Thyroid gland (tissue), 4 donors: ENCODE measurements around the gene RELT. TPM values are rescaled to one million over a fixed set of nuclear protein-coding genes. Genes with fewer than 3 reads are reported as not detected.

Experiments used
- DNase-seq, 2 donors: peaks; one replicate each; pipeline ENCODE4 v3.0.0-alpha.2; 2019
- H3K27ac ChIP-seq, 3 donors: fragments of 200-600 bp; sonication (generic); 1 replicate in 2 of 3; 2 replicates in 1 of 3; pipeline ENCODE4 v1.5.1; 2016 to 2019; ENCODE audit warnings: mild to moderate bottlenecking in 1 of 3, moderate library complexity in 1 of 3
- H3K27me3 ChIP-seq: fragments of 200-600 bp; sonication (generic); one replicate; pipeline ENCODE4 v1.5.1; 2019
- H3K36me3 ChIP-seq, 2 donors: fragments of 200-600 bp; sonication (generic); one replicate each; pipeline ENCODE4 v1.5.1; 2016 to 2019
- H3K4me1 ChIP-seq, 2 donors: fragments of 200-600 bp; sonication (generic); one replicate each; pipeline ENCODE4 v1.5.1; 2017 to 2019
- H3K4me3 ChIP-seq, 3 donors: fragments of 200-600 bp; sonication (generic); replicated peaks in 1 of 3; 1 replicate in 2 of 3; 2 replicates in 1 of 3; pipeline ENCODE4 v1.5.1; 2016; ENCODE audit warnings: mild to moderate bottlenecking in 1 of 3
- H3K9me3 ChIP-seq: fragments of 200-600 bp; sonication (generic); one replicate; pipeline ENCODE4 v1.5.1; 2017
- POLR2A ChIP-seq, 2 donors: fragments of 450-650 bp; IDR thresholded peaks; one replicate each; pipeline ENCODE4 v1.6.1; 2017; ENCODE audit warnings: antibody characterized with exemption in 2 of 2, mild to moderate bottlenecking in 2 of 2, moderate library complexity in 1 of 2
- WGBS, 2 donors: methylation state at CpG; one replicate each; pipeline ENCODE4 v1.1.5; 2017; 5-methylcytosine and 5-hydroxymethylcytosine counted together
- intact Hi-C: fragments of 100-400 bp; cut with DNase I; formaldehyde crosslinking; loops from one replicate; pipeline ENCODE4 v1.15.1; 2023
- total RNA-seq, 4 donors: library from RNA; depleted of rRNA; stranded (reverse); fragments of >200 nt; gene quantifications; one replicate each; pipeline ENCODE4 v1.2.3, GENCODE V29; 2016
- TF ChIP-seq, protein P1 (sequence below), 6 experiments: fragments of 200-600 bp in 3 of 6; fragments of 450-650 bp in 3 of 6; sonication (generic) in 3 of 6; IDR thresholded peaks; one replicate each; pipeline ENCODE4 v1.5.1; 2016 to 2019; ENCODE audit warnings: antibody characterized with exemption in 6 of 6, mild to moderate bottlenecking in 2 of 6, inconsistent platforms in 1 of 6, moderate library complexity in 1 of 6

RELT gene
- total RNA-seq, 4 donors from 2014 or later: 1.6 to 3.5 (median 1.9) TPM

DNA sequence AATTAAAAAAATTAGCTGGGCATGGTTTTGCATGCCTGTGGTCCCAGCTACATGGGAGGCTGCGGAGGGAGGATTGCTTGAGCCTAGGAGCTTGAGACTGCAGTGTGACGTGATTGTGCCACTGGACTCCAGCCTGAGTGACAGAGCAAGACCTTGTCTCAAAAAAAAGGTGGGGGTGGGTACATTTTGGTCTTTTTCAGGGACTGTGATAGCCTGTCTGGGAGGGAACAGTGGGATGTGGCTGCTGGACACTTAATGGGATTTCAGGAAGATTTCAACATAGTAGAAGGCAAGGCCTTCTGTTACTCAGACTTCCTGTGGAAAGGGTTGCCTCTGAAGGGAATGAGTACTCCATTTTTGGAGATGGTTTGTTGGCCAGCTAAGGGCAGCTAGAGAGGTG is 40.6 kb downstream of the RELT start:
- Histone ChIP-seq H3K9me3 (no peaks in the 10 kb centered on the region), H3K27ac (no peak overlapping the region), H3K36me3 (no peaks in the 10 kb centered on the region), H3K4me1 (no peaks in the 10 kb centered on the region), H3K27me3 (no peaks in the 10 kb centered on the region), H3K4me3 (no peak overlapping the region)
- no peak for TF ChIP-seq POLR2A (IDR thresholded peaks at IDR 0.05)
- TF ChIP-seq, protein P1, sequence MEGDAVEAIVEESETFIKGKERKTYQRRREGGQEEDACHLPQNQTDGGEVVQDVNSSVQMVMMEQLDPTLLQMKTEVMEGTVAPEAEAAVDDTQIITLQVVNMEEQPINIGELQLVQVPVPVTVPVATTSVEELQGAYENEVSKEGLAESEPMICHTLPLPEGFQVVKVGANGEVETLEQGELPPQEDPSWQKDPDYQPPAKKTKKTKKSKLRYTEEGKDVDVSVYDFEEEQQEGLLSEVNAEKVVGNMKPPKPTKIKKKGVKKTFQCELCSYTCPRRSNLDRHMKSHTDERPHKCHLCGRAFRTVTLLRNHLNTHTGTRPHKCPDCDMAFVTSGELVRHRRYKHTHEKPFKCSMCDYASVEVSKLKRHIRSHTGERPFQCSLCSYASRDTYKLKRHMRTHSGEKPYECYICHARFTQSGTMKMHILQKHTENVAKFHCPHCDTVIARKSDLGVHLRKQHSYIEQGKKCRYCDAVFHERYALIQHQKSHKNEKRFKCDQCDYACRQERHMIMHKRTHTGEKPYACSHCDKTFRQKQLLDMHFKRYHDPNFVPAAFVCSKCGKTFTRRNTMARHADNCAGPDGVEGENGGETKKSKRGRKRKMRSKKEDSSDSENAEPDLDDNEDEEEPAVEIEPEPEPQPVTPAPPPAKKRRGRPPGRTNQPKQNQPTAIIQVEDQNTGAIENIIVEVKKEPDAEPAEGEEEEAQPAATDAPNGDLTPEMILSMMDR (IDR thresholded peaks at IDR 0.05): no peak
- intact Hi-C loops: no loop called here
- WGBS, 2 donors: 86 to 95% methylated on average over 2 of the region's 2 CpGs
- DNase-seq: no peak

DNA sequence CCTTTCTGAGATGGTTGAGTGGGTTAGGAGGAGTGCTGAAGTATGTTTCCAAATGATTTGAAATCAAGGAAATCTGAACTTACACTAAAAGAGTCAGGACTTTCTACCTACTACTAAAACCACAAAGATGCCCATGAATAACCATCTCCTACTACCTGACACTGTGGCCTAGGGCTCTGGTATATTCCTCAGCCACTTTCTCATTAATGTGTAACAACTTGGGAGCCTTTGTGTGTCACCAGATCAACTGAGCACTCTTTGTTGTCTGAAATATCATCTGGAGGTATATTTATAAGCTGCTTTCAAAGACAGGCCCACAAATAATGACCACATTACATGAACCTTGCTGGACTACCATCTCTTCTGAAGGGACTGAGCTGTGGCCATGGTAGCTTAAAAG is 43.9 kb downstream of the RELT start:
- H3K36me3 ChIP-seq: no peaks in the 10 kb centered on the region
- no peaks in the 10 kb centered on the region for H3K27me3 ChIP-seq
- TF ChIP-seq, protein P1 (IDR thresholded peaks at IDR 0.05): no peak
- TF ChIP-seq POLR2A (IDR thresholded peaks at IDR 0.05): no peak
- no peak for DNase-seq
- H3K27ac ChIP-seq: no peak overlapping the region
- intact Hi-C loops: no loop called here
- H3K4me1 ChIP-seq: no peaks in the 10 kb centered on the region
- no peaks in the 10 kb centered on the region for H3K9me3 ChIP-seq
- no peak overlapping the region for H3K4me3 ChIP-seq

DNA sequence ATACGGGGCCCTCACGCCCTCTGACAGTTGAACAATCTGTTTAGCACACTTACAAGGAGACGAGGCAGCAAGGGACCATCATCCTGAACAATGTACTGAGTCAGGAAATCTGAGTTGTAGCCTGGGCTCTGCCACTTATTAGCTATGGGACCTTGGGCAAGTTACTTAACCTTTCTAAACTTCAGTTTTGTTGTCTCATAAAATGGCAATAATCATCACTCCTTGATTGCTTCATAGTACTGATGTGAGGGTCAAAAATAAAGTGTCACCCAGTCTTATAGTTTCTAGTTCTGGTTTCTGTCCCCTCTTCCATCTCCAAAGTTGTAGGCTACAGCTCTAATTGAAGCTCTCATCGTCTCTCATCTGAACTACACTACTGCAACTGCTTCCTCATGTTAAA is 46.7 kb downstream of the RELT start:
- H3K36me3 ChIP-seq: no peaks in the 10 kb centered on the region
- intact Hi-C loops: no loop called here
- H3K9me3 ChIP-seq: no peaks in the 10 kb centered on the region
- peaks cover 0 to 5% of the 10 kb centered on the region in 2 donors for H3K4me1 ChIP-seq
- no peak for TF ChIP-seq POLR2A (IDR thresholded peaks at IDR 0.05)
- TF ChIP-seq, protein P1 (IDR thresholded peaks at IDR 0.05): no peak
- no peak for DNase-seq
- 94 to 95% methylated on average over 4 of the region's 4 CpGs for WGBS, 2 donors
- no peak overlapping the region for H3K4me3 ChIP-seq
- H3K27ac ChIP-seq: no peak overlapping the region
- no peaks in the 10 kb centered on the region for H3K27me3 ChIP-seq

DNA sequence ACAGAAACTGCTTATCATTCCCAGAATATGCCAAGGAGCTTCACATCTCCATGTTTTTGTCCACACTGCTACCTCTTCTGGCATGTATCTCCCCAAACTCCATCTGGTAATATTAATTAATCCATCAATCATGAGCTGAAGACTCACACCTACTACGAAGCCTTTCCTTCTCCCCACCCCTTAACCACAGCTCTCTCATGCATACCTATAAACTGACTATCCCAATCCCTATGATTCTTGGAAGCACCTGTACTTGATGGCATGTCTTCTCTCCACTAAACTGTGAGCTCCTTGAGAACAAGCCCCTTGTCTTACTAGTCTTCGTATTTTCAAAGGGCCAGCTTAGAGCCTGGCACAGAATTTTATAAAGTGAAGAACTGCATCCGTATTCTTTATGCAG is 47.3 kb downstream of the RELT start:
- no peak for TF ChIP-seq POLR2A (IDR thresholded peaks at IDR 0.05)
- TF ChIP-seq, protein P1 (IDR thresholded peaks at IDR 0.05): no peak
- DNase-seq: no peak
- Histone ChIP-seq H3K9me3 (no peaks in the 10 kb centered on the region), H3K36me3 (no peaks in the 10 kb centered on the region), H3K4me3 (no peak overlapping the region), H3K27me3 (no peaks in the 10 kb centered on the region), H3K4me1 (peaks cover 0 to 5% of the 10 kb centered on the region in 2 donors), H3K27ac (no peak overlapping the region)
- WGBS, 2 donors: 91 to 95% methylated on average over 3 of the region's 3 CpGs
- intact Hi-C loops: no loop called here

DNA sequence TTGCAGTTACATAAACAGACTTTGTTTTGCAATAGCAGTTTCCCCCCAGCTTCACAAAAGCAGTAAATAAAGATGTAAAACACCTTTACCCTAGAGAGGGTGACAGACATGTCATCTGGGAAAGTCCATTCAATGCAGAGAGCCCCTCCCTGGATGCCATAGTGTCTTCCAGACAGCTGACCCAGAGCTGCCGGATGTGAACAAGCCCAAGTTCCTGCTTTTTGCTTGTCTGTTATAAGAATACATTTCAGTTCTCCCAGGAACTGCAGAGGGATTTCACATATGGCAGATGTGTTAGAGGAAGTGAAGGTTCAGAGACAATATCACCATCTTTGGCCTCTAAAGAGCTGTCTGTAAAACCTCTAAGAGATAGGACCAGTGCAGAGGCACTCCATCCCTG is 48.9 kb downstream of the RELT start:
- Histone ChIP-seq H3K4me1 (peaks cover 0 to 5% of the 10 kb centered on the region in 2 donors), H3K9me3 (no peaks in the 10 kb centered on the region), H3K27ac (no peak overlapping the region), H3K36me3 (no peaks in the 10 kb centered on the region), H3K4me3 (no peak overlapping the region), H3K27me3 (no peaks in the 10 kb centered on the region)
- intact Hi-C loops: no loop called here
- no peak for DNase-seq
- TF ChIP-seq POLR2A (IDR thresholded peaks at IDR 0.05): no peak
- TF ChIP-seq, protein P1 (IDR thresholded peaks at IDR 0.05): no peak
- WGBS, 2 donors: 89% methylated on average over 1 of the region's 1 CpG
